RWPE2 (cell line): ENCODE measurements around the gene HIRA.

Source experiments
- ATAC-seq: fragments of 200-7000 bp; cut with Tn5 transposase; 3 replicates; pipeline ENCODE4 v1.9.1; 2021; ENCODE audit warnings: low read depth
- DNase-seq: peaks from one replicate; pipeline ENCODE4 v3.0.0-alpha.2; 2020; ENCODE audit warnings: low spot score
- H3K27ac ChIP-seq: fragments of 450-650 bp; 2 replicates; pipeline ENCODE4 v1.5.1; 2017; ENCODE audit warnings: mild to moderate bottlenecking; ENCODE audit not compliant: poor library complexity, severe bottlenecking
- H3K27me3 ChIP-seq: fragments of 250-450 bp; sonication (Bioruptor Pico); 2 replicates; pipeline ENCODE4 v1.5.1; 2021; ENCODE audit warnings: mild to moderate bottlenecking, moderate library complexity; ENCODE audit not compliant: insufficient read depth, poor library complexity, severe bottlenecking
- H3K36me3 ChIP-seq: fragments of 250-450 bp; sonication (Bioruptor Pico); 2 replicates; pipeline ENCODE4 v1.5.1; 2020; ENCODE audit warnings: low read depth, mild to moderate bottlenecking, moderate library complexity
- H3K4me1 ChIP-seq: fragments of 250-450 bp; sonication (Bioruptor Pico); 2 replicates; pipeline ENCODE4 v1.5.1; 2021; ENCODE audit warnings: mild to moderate bottlenecking, moderate library complexity; ENCODE audit not compliant: insufficient read depth, poor library complexity, severe bottlenecking
- H3K4me3 ChIP-seq: fragments of 250-450 bp; sonication (Bioruptor Pico); 2 replicates; pipeline ENCODE4 v1.5.1; 2021; ENCODE audit warnings: mild to moderate bottlenecking, moderate library complexity; ENCODE audit not compliant: severe bottlenecking
- H3K9me3 ChIP-seq: fragments of 250-450 bp; sonication (Bioruptor Pico); 2 replicates; pipeline ENCODE4 v1.5.1; 2021; ENCODE audit warnings: mild to moderate bottlenecking, moderate library complexity; ENCODE audit not compliant: severe bottlenecking
- TF ChIP-seq, protein P1 (sequence below): fragments of 450-650 bp; IDR thresholded peaks from one replicate; pipeline ENCODE4 v1.5.1; 2017; ENCODE audit warnings: mild to moderate bottlenecking, moderate library complexity; ENCODE audit not compliant: poor library complexity, severe bottlenecking

The HIRA gene

DNA sequence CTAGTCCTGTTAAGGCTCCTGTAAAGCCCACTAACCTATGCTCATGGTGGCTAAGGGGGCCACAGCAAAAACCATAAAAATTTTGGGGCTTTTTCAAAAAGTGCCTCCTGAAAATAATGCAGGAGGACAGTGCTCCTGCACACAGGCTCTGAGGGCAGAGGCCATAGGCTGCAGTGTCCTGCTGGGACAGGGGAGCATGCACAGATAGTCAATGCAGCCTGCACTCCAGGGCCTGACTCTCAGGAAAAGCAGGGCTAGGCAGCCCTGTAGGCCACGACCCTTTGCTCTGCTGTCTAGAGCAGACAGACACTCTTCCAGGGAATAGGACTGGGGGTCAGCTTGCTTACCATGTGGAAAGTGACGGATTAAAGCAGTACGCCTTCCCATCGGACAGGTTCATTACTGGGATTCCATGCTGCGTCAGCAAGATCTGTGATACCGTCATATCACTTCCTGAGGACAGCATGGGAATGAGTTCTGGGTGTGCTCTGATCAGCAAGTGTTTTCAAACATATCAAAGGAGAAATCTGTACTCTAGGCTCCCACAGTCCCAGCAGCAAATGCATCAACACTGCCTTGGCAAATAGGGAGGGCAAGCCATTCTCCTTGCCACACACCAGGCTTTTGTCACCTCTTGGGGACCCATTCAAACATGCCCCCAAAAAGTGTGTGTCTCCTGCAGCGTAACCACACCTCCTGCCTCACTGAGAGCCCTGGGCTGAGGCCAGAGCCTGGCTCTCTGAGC is 75.9 kb downstream of the HIRA start:
- DNase-seq (no peak), ATAC-seq (no peak)
- no peaks in the 10 kb centered on the region for H3K27me3 ChIP-seq
- TF ChIP-seq, protein P1, sequence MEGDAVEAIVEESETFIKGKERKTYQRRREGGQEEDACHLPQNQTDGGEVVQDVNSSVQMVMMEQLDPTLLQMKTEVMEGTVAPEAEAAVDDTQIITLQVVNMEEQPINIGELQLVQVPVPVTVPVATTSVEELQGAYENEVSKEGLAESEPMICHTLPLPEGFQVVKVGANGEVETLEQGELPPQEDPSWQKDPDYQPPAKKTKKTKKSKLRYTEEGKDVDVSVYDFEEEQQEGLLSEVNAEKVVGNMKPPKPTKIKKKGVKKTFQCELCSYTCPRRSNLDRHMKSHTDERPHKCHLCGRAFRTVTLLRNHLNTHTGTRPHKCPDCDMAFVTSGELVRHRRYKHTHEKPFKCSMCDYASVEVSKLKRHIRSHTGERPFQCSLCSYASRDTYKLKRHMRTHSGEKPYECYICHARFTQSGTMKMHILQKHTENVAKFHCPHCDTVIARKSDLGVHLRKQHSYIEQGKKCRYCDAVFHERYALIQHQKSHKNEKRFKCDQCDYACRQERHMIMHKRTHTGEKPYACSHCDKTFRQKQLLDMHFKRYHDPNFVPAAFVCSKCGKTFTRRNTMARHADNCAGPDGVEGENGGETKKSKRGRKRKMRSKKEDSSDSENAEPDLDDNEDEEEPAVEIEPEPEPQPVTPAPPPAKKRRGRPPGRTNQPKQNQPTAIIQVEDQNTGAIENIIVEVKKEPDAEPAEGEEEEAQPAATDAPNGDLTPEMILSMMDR = no peak
- H3K36me3 ChIP-seq = peaks cover 84% of the 10 kb centered on the region
- H3K4me1 ChIP-seq = no peaks in the 10 kb centered on the region
- no peaks in the 10 kb centered on the region for H3K9me3 ChIP-seq
- H3K4me3 ChIP-seq = no peak overlapping the region
- no peak overlapping the region for H3K27ac ChIP-seq

DNA sequence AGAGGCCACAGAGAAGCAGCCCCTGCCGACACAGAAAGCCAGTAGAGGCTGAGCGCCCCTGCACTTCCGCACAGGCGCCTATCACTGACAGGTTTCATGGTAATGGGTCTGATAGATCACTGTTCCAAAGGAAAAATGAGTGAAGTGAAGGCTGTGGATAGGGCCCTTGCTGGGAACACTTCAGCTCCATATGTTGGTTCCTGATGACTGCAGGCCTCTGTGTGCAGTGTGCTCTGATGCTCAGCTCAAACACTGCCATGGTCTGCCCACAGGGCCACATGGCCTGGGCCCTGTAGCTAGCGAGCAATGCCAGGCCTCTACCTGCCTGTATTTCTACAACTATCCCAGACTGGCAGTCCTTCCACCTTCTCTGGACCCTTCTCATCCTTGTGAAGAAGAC is 77.3 kb downstream of the HIRA start:
- H3K4me3 ChIP-seq = no peak overlapping the region
- TF ChIP-seq, protein P1 = no peak
- H3K27ac ChIP-seq = no peak overlapping the region
- H3K27me3 ChIP-seq = no peaks in the 10 kb centered on the region
- H3K9me3 ChIP-seq = no peaks in the 10 kb centered on the region
- peaks cover 79% of the 10 kb centered on the region for H3K36me3 ChIP-seq
- DNase-seq (no peak), ATAC-seq (no peak)
- H3K4me1 ChIP-seq = no peaks in the 10 kb centered on the region

DNA sequence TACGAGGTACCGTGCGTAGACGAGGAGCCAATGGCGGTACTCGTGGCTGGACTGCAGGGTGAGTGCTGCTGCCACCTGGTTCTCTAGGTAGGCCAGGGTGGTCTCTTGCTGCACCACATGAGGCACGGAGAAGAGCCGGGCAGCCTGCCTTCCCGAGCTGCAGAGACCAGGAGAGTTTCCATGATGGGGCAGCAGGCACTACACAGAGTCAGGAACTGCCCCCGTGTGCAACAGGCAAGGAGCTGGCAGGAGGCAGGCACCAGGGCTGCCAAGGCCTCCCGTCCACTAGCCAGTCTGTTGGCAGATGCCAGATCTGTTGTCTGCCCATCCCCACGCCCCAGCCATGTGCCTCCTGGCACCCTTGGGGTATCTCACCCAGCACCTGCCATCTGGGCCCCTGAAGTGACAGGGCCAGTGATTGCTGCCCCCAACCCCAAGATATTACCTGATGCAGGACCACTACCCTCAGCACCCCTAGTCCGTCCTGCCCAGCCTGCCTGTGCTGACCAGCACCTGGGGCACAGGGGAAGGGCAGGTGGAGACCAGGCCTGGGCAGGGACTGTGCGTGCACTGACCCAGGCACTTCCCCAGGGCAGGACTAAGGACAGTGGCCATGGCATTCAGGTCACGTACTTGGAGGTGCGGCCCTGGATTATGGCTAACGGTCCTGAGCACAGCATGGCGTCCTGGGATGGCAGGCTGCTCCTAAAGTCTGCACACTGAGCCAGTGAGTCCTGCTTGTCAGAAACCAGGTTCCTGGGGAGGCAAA is 78.0 kb downstream of the HIRA start:
- ATAC-seq = no peak
- peaks cover 78% of the 10 kb centered on the region for H3K36me3 ChIP-seq

DNA sequence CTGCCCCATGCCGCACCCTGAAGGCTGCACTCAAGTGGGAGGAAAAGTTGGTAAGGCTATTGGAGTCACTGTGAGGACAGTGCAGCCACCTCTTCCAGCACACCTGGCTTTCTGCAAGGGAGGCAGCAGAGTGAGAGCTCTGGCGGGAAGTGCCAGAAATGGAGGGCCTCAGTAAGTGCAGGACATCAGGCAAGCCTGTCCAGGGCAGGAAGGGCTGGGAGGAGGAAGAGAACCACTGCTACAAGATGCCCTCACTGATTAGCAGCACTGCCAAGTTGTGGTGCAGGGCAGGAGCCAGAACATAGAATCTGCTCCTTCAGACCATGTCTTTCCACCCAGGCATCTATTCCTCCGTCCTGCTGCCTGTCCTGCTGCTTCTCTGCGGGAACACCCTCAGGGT is 78.8 kb downstream of the HIRA start:
- Histone ChIP-seq H3K4me1 (no peaks in the 10 kb centered on the region), H3K9me3 (no peaks in the 10 kb centered on the region), H3K27me3 (no peaks in the 10 kb centered on the region), H3K27ac (no peak overlapping the region), H3K4me3 (no peak overlapping the region), H3K36me3 (peaks cover 77% of the 10 kb centered on the region)
- no peak for ATAC-seq
- TF ChIP-seq, protein P1 = no peak
- no peak for DNase-seq

More for the DNA sequence above, 78.0 kb downstream of the HIRA start:
- Histone ChIP-seq H3K4me1 (no peaks in the 10 kb centered on the region), H3K9me3 (no peaks in the 10 kb centered on the region), H3K4me3 (no peak overlapping the region), H3K27me3 (no peaks in the 10 kb centered on the region), H3K27ac (no peak overlapping the region)
- no peak for DNase-seq
- TF ChIP-seq, protein P1 = no peak
